HG02763 (cell line): ENCODE measurements around the gene FBLN2.

Experiments
- ATAC-seq: cut with Tn5 transposase; IDR thresholded peaks from one replicate; pipeline ENCODE4 v1.9.1; 2021; ENCODE audit warnings: mild to moderate bottlenecking, moderate library complexity; ENCODE audit not compliant: unreplicated experiment

The FBLN2 gene

GRCh38 chr3:13564751-13565560 lies 16.0 kb downstream of the FBLN2 start:
- ATAC-seq, result no peak

GRCh38 chr3:13565581-13566452 lies 16.9 kb downstream of the FBLN2 start:
- ATAC-seq, result no peak

- no peak for ATAC-seq
Measured at GRCh38 chr3:13566453-13566748, 17.5 kb downstream of the FBLN2 start.

GRCh38 chr3:13566769-13567310 lies 17.9 kb downstream of the FBLN2 start:
- ATAC-seq, result no peak

- no peak for ATAC-seq
Measured at GRCh38 chr3:13567684-13568514, 19.0 kb downstream of the FBLN2 start.

GRCh38 chr3:13568515-13569028 lies 19.6 kb downstream of the FBLN2 start:
- ATAC-seq, result no peak

- ATAC-seq, result no peak
Measured at GRCh38 chr3:13569201-13569600, 20.3 kb downstream of the FBLN2 start.

GRCh38 chr3:13569641-13570390 lies 20.9 kb downstream of the FBLN2 start:
- no peak for ATAC-seq

- no peak for ATAC-seq
Measured at GRCh38 chr3:13570391-13571194, 21.7 kb downstream of the FBLN2 start.

- no peak for ATAC-seq
Measured at GRCh38 chr3:13571264-13571663, 22.3 kb downstream of the FBLN2 start.

GRCh38 chr3:13571831-13572750 lies 23.2 kb downstream of the FBLN2 start:
- ATAC-seq, result no peak

- no peak for ATAC-seq
Measured at GRCh38 chr3:13572926-13573623, 24.1 kb downstream of the FBLN2 start.

GRCh38 chr3:13574083-13574797 lies 25.3 kb downstream of the FBLN2 start:
- ATAC-seq, result no peak

- ATAC-seq, result no peak
Measured at GRCh38 chr3:13574798-13575451, 26.0 kb downstream of the FBLN2 start.

GRCh38 chr3:13575459-13576061 lies 26.6 kb downstream of the FBLN2 start:
- no peak for ATAC-seq
